HG03432 (cell line): ENCODE measurements around the gene CCDC85C.

Experiments
- ATAC-seq: cut with Tn5 transposase; IDR thresholded peaks from one replicate; pipeline ENCODE4 v1.9.1; 2021; ENCODE audit warnings: mild to moderate bottlenecking, moderate library complexity; ENCODE audit not compliant: unreplicated experiment

CCDC85C gene

GRCh38 chr14:99542566-99542965 lies 61.4 kb downstream of the CCDC85C start:
- no peak for ATAC-seq

- ATAC-seq, result no peak
These were observed 62.1 kb downstream of the CCDC85C start for GRCh38 chr14:99541677-99542470.

- ATAC-seq, result no peak
These were observed 62.8 kb downstream of the CCDC85C start for GRCh38 chr14:99541211-99541610.

GRCh38 chr14:99540196-99541032 lies 63.6 kb downstream of the CCDC85C start:
- no peak for ATAC-seq

- ATAC-seq, result no peak
These were observed 64.5 kb downstream of the CCDC85C start for GRCh38 chr14:99539491-99539890.

GRCh38 chr14:99538733-99539132 lies 65.3 kb downstream of the CCDC85C start:
- no peak for ATAC-seq

- no peak for ATAC-seq
These were observed 65.7 kb downstream of the CCDC85C start for GRCh38 chr14:99538275-99538674.

GRCh38 chr14:99537399-99537798 lies 66.6 kb downstream of the CCDC85C start:
- no peak for ATAC-seq

GRCh38 chr14:99535908-99536778 lies 67.9 kb downstream of the CCDC85C start:
- ATAC-seq, result no peak

- no peak for ATAC-seq
These were observed 68.6 kb downstream of the CCDC85C start for GRCh38 chr14:99535448-99535847.

GRCh38 chr14:99534863-99535262 lies 69.1 kb downstream of the CCDC85C start:
- ATAC-seq, result no peak

GRCh38 chr14:99534333-99534732 lies 69.7 kb downstream of the CCDC85C start:
- no peak for ATAC-seq

- no peak for ATAC-seq
These were observed 71.7 kb downstream of the CCDC85C start for GRCh38 chr14:99532310-99532709.

GRCh38 chr14:99531251-99532096 lies 72.5 kb downstream of the CCDC85C start:
- ATAC-seq, result no peak

GRCh38 chr14:99530407-99531155 lies 73.4 kb downstream of the CCDC85C start:
- no peak for ATAC-seq

- no peak for ATAC-seq
These were observed 74.1 kb downstream of the CCDC85C start for GRCh38 chr14:99529899-99530298.

GRCh38 chr14:99527427-99528076 lies 76.5 kb downstream of the CCDC85C start:
- no peak for ATAC-seq

GRCh38 chr14:99527026-99527425 lies 77.0 kb downstream of the CCDC85C start:
- no peak for ATAC-seq

GRCh38 chr14:99525699-99526080 lies 78.3 kb downstream of the CCDC85C start:
- no peak for ATAC-seq
